GM18502 (cell line): ENCODE measurements around the gene NOS1AP.

Experiments used
- ATAC-seq: cut with Tn5 transposase; IDR thresholded peaks from one replicate; pipeline ENCODE4 v1.9.1; 2021; ENCODE audit warnings: mild to moderate bottlenecking; ENCODE audit not compliant: unreplicated experiment, poor library complexity

NOS1AP gene

DNA sequence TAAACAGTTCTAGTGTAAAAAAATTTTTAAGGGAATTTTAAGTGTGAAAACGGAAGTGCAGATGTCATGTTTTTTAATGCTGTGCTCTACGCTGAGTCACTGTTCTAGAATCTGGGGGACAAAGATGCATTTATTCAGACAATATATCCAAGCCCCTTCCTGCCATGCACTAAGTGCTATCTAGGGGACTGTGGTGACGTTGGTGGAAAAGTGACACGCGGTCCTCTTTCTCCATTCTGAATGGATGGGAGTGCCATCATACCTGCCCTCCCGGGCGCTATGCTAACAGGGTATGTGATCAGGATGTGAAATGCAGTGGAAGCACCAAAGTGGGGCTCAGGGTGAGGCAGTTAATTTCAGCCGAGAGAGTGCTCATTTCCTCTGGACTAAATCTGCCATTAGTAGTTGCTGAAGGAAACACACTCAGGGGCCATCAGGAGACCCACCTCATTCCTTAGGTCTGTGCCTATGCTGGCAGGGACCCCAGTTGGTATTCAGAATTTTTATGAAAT lies 318.6 kb downstream of the NOS1AP start:
- no peak for ATAC-seq

DNA sequence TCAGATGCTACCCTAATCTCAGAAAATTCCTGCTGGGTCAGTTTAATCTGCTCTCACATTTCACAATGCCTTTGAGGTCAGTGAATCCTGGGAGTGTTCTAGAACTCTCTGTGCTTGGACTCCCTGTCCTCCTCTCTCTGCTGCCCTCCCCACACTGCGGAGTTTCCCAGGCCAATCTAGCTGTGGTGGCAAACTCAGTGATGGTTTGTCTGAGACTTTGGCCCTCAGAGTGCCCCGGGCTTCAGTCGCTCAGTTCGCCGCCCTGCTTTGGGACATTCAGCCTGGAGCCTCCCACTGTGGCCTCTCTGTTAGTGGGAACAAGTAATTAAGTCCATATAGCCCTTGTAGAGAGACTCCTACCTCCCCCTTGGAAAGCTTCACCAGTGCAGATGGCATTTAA lies 319.1 kb downstream of the NOS1AP start:
- ATAC-seq, result no peak

DNA sequence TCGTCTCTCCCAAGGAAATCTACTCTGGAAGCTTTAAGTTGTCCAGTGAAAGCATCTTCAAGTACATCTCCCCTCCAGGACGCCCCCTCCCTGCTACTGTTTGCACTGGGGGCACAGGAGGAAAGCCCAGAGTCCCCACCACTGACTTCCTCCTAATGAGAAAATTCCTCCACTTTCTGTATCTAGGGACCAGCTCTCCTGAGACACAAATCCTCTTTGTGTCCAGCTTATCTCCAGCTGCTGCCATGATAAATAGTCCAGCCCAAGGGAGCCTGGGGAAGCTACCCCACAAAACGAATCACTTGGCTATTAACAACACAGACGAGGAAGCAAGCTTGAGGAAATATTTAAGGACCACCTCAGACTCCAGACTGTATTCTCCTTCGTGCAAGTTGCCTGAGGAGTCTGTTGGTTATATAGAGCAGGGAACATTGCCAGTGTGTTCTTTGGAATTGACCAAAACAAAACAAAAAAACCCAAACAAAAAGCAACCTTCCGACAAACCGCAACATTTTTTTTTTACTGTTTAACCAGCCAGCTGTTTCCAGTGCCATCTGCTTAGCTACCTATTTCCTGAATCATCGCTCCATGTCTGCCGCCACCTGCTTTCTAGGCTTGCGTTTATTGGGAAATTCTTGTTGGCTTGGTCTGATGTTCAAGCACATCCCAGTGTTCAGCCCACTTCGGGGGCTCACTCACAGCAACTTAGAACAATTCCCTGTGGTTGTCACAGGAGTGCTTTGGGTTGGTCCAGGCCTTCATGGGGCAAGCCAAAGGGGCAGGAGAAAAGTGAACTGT lies 319.7 kb downstream of the NOS1AP start:
- ATAC-seq, result no peak

DNA sequence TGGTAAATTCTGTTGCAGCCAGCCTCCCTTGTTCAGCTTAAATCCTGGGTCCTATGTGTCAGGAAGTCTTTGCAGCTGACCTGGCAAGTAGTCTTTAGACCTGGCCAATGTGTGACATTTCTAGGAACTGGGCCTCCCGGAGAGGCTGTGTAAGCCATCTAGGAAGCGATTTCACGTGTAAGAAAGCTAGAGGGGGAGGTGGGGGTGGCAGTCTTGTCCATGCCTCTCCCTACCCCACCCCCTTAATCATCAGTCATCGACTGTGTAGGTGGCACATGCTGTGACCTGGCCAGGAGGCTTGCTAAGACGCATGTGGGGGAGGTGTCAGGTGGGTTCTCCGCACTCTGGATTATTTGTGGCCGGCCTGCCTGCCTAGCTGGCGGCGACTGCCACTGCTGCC lies 320.5 kb downstream of the NOS1AP start:
- no peak for ATAC-seq

DNA sequence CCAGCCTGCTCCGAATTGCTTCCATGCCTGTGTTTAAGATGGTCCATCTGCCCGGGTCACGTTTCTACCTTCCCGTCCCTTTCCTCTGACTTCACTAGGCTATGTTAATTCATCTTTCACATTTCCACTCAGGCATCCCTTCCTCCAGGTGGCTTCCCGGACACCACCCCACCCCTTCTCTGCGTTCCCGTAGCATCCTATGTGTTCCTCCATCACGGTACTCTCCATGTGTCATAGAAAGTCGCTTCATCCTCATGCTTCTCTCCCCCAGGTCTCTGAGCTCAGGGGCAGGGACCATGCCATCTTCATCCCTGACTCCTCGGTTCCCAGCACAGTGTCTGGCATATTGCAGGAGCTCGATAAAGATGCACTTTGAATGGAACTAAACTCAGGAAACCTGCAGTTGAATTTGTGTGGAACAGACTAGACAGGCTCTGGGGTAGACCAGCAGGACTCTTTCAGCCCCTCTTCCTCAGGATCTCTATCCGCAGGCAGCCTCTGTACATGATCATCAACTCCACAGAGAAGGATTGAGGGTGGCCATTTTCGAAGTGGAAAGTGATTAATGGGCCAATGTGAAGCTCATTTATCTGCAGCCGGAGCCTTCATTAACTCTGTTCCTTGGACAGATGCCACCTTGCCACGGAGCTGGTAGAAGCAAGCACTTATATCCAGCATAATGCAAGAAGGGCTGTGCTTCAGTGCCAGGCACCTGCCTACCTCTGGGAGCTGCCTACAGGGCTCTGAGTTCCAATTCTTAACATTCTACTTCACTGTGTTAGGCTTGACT lies 321.1 kb downstream of the NOS1AP start:
- ATAC-seq, result no peak

DNA sequence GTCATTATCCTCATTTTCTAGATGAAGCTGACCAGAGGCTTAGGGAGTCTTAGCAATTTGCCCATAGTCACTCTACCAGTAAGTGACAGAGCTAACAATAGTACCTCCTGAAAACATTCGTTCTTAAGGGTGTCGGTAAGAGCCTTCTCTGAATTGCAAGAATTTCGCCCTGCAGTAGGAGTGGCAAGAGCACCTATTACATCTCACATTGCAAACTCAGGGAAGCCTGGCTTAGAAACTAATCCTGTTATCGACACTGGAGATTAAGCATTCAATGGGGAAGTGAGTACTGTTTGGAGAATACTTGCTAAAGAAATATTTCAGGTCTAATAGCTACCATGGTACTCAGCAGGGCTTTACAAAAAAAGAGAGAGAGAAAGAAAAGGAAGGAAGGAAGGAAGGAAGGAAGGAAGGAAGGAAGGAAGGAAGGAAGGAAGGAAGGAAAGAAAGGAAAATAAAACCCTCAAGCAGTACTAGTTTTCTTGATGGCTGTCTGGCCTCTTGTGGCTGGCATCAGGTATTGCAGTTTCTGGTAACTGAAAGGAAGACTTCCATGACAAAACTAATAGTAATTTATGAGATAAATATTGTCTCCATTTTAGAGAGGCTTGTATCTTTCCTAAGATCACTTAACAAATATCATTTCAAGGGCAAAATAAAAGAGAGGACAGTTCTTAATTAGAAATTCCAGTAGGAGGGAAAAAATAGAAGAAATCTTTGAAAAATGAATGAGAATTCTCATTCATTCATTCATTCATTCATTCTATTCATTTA lies 322.5 kb downstream of the NOS1AP start:
- no peak for ATAC-seq

DNA sequence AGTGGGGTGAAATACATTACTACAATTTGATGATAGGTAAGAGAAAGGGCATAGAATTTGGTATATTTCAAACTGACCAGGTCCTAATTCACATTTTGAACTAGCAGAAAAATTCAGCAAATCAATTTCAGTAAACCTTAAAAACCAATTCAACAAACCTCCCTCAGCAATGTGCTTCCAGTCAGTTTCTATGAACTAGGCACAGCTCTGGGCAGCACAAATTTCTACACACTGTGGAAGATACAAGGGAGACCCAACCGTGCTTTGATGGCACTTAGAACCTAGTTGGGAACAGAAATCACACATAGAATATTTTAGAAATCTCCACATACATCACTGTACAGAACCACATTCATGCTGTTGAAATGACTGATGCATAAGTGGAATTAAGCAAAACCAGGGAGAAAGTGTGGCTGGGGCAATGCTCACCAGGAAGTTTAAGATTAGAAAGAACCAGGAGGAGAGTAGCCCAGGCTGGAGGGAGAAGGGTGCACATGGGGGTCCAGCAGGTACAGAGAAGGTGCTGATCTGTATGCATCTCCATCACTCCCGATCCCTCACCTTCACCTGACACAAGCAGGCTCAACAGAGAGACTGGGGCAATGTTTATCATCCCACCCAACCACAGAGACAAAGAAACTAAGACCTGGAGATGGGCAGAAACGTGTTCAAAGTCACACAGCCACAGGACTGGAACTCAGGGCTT lies 326.9 kb downstream of the NOS1AP start:
- no peak for ATAC-seq

DNA sequence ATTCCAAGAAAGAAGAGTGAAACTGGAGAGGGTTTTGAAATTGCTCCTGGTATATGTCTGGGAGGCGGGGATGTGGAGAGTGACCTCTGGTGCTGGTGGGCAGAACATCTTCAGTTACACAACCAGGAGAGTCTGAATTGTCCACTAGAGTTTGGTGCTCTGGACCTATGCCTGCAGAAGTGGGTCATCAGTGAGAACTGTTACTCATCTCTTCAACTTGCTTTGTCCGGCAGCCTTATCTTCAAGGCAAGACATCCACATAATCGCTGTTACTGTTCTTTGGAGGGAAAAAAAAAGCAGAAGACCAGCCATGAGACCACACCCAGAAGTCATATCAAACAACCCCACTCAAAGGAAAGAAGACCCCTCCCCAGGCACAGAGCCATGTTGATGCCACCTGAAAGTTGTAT lies 327.6 kb downstream of the NOS1AP start:
- no peak for ATAC-seq

DNA sequence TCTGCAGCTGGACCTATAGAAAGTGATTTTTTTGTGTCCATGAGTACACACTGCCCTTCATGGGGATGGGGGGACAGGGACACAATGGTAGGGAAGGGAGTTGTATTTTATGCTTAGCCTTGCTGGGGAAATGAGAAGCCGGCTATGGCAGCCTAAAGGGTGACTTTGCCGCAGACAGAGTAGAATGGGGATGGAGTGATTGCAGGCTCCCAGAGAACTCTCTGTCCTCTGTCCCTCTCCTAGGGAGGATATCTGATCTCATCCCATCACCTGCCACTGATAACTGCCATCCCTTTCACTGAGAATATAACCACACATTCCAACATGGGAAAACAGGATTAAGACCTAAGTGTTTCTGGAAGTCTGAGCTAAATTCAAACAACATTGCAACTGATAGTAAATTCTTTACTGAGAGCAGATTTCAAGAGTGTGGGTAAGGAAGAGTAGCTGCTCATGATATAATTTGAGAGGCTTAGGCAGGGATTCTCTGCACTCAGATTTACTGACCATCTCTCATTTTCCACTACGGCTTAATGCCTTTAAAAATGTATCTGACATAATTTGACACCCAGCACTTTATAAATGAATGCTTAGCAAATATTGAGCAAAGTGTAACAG lies 328.6 kb downstream of the NOS1AP start:
- no peak for ATAC-seq

DNA sequence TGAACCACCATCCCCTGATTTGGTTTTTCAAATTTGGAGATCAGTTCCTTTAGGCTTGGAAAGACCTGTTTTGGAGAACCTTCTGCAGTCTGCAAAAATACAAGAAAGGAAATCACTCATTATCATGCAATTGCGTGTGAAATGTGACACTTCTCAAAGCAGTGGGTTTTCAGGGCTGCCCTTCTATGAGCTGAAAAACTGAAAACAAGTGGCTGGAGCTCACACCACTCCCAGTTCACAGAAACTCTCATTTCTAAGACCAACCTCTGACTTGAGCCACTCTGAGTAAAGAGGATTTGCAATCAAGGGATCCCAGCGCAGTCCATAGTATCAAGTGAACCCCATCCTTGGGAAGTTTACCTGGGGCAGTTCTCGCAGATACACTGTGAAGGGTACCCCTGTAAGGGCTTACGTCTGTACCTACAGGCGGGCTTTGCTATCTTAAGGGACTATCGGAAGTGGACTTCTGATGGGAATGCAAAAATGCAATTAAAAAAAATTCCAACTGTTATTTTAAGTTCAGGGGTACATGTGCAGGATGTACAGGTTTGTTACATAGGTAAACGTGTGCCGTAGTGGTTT lies 329.6 kb downstream of the NOS1AP start:
- no peak for ATAC-seq

DNA sequence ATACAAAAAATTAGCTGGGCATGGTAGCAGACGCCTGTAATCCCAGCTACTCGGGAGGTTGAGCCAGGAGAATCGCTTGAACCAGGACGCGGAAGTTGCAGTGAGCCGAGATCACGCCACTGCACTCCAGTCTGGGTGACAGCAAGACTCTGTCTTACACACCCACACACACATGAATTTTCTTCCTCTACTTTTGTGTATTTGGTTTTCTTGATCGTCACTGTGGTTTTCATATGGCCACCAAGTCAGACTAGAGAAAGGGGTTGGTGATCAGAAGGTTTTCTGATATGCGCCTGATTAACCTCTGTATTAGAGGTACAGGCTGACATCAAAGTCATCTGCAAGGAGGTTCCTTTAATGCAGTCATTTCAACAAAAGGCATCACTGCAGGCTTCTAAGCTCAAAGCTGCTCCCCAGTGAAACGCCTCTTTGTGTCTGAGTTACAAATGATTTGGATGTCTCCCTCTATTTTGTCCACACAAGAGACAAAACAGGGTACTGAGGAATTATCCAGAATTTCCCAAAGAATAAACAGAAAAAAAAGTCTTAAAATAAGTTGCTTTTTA lies 331.4 kb downstream of the NOS1AP start:
- ATAC-seq, result no peak

DNA sequence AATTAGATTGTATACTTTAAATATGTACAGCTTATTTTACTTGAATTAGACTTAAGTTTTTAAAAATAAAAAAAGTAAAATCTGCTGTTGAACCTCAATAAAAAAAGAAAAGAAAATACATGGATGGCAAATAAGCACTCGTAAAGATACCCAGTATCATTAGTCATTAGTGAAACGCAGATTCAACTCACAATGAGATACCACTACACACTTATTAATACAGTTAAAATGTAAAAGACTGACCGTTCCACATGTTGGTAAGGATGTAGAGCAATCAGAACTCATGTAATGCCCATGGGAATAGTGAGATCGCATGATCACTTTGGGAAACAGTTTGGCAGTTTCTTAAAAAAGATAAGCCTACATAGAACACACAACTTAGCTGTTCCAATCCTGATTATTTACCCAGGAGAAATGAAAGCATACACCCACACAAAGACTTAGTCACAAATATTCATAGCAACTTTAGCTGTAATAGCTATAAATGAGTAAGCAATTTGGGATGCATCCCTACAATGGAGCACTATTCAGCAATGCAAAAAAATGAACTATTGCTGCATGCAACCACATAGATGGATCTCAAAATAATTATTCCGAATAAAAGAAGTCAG lies 335.2 kb downstream of the NOS1AP start:
- no peak for ATAC-seq

DNA sequence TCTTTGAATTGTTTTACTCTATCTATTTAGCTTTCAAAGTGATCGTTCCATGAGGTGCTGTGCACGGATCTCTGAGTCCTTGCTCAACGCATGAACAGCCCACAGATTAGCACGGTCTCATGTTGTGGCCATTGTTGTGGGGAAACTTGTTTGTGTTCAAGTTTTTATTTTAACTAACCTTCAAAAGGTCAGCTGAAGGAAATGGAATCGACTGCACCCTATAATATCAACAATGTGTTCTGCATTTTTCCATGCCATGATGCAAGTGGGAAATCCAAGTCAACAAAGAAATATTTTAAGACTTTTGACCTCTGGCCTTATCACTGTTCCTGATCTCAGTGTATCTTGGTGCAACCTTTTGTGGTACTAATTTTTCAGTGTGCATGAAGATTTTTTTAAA lies 336.3 kb downstream of the NOS1AP start:
- ATAC-seq, result no peak

DNA sequence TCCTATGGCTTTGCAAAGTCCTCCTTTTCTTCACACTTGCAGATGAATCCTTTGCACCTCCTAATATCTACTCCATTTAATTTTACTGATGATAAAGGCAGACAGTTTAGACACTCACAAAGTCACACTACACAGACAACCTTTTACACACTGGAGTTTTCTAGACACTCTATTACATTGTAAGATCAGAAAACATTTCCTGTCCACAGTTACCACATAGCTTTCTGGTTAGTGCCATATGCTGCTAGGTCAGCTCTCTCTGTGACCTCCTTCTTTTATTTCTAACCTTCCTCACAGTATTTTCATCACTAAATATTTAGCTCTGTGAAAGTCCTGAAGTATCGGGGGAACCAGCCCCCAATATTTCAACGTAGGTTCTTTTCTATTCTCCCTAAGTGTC lies 337.3 kb downstream of the NOS1AP start:
- ATAC-seq, result no peak

DNA sequence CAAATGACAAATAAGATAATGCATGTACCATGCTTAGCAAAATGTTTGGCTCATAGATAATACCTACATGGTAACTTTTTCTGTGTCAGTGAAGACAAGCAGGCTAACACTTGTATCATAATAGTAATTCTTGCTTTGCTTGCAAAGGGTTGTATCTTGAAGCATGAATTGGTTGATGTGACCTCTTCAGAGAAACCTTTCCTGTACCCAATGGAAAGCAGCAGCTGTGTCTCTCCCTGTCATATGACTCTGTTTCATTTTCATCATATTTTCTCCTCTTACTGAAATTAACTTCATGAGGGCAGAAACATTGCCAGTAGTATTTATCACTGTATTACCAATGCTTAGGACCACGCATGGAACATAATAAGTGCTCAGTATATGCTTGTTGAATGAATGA lies 338.0 kb downstream of the NOS1AP start:
- no peak for ATAC-seq

DNA sequence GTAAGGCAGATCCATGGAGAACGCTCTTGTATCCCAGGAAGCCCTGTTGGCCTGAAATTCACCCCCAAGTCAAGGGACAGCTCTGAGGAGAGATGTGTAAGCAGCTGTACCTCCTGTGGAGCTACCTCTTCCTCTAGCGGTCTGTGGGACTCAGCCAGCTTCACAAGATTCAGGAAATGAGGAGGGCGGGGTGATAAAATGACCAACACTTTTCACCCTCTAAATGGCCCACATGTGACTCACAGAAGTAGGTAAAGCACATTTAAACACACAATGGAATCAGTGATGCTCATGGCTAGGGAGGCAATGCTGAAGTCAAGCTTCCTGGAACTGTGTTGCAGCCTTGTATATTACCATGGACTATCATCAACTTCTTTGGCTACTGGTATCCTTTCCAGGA lies 342.5 kb downstream of the NOS1AP start, which contains the start of gene SH2D1B:
TSS of gene SH2D1B (minus strand) at position 135 of the 400 bp plus-strand sequence. CDS start at position 15, 120 bp downstream.
- ATAC-seq, result no peak

DNA sequence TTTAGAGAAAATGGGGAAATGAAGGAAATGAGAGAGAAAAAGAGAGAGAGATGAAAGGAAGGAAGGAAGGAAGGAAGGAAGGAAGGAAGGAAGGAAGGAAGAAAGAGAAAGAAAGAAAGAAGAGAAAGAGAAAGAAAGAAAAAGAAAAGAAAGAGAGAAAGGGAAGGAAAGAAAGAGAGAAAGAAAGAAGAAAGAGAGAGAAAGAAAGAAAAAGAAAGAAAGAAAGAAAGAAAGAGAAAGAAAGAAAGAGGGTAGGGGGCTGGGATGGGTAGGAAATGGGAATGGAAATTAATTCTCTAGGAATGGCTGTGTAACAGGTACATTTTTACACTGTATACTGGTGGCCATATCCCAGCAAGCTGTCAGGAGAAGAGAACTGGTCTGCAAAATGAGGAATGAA lies 346.7 kb downstream of the NOS1AP start:
- ATAC-seq, result no peak

DNA sequence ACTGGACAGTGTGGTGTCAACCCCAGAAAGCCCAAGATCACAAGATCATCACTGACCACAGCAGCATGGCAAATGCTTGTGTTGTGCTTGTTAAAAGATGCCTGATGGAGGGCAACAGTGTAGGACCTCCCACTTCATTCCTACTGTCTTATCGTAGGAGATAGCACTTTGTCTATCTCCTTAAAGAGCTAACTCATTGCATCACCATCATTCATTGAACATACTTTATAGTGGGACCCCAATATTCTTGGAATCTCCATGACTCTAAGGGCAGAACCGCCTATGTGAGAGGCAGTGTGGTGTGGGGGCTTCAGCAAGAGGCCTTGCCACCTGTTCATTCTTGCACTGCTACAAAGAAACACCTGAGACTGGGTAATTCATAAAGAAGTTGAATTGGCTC lies 347.4 kb downstream of the NOS1AP start:
- no peak for ATAC-seq

DNA sequence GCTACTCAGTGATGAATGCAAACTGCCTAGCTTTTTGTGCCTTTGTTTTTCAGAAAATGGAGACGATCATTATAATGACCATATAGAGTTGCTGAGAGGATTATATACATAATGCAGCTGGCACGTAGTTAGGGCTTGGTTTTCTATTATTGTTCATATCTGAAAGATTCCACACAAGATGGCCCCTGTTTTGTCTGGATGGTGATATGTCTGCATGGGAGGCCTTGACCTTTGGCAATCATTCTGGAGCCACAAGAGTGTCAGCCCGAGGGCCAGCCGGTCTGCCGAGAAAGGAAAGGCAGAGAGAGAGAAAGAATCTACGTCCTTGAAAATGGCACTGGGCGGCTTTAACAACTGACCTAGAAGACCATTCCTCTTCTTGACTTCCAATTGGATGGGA lies 348.2 kb downstream of the NOS1AP start:
- ATAC-seq, result no peak
